CD4-positive, alpha-beta T cell treated with Interleukin-4 for 4 hours (primary cell): ENCODE results near the gene TRIM24.
"Not testable (repeated sequence)": the region's sequence is repeated elsewhere in the genome, so short reads cannot be mapped to it uniquely, and the experiment has no call there.

Experiments used
- DNase-seq: peaks from one replicate; pipeline ENCODE4 v3.0.0-alpha.2; 2020

TRIM24 gene

DNA sequence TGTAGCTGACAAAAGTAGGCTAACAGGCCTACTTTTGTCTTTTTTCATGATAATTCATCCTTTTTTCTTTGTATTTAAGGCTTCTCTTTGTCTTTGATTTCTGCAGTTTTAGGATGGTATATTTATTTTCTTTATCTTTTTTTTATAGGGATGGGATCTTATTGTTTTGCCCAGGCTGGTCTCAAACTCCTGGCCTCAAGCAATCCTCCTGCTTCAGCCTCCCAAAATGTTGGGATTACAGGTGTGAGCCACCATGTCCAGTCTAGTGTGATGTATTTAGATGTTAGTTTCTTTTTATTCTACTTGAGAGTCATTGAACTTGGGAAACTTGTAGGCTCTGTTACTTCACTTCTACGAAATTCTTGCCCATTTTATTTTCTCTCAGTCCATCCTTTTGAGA is 35.4 kb downstream of the TRIM24 start:
- no peak for DNase-seq

- DNase-seq: no peak
Observed at GRCh38 chr7:138499340-138499739, 39.3 kb downstream of the TRIM24 start.

- DNase-seq: not testable (repeated sequence)
Observed at GRCh38 chr7:138500303-138500702, 40.2 kb downstream of the TRIM24 start.

GRCh38 chr7:138500892-138501291 is 40.8 kb downstream of the TRIM24 start:
- no peak for DNase-seq

- no peak for DNase-seq
Observed at GRCh38 chr7:138502023-138502767, 42.1 kb downstream of the TRIM24 start.

GRCh38 chr7:138505361-138505873 is 45.4 kb downstream of the TRIM24 start:
- DNase-seq: no peak

DNA sequence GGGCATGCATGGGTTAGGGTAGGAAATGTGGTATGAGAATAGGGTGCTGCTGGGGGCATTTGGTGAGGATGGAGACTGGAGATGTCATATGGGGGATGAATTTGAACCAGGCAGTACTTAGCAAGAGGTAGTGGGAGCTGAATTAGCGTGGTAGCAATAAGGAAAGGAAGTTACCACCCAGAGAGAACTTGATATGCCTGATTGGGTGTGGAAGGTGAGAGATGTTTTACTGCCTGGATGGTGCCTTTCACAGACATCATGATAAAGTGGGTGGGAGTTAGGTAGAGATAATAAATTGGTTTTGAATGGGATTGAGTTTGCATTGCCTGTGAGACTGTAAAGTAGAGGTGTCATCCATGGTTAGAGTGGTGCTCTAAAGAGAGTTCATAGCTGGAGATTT is 46.7 kb downstream of the TRIM24 start:
- no peak for DNase-seq

DNA sequence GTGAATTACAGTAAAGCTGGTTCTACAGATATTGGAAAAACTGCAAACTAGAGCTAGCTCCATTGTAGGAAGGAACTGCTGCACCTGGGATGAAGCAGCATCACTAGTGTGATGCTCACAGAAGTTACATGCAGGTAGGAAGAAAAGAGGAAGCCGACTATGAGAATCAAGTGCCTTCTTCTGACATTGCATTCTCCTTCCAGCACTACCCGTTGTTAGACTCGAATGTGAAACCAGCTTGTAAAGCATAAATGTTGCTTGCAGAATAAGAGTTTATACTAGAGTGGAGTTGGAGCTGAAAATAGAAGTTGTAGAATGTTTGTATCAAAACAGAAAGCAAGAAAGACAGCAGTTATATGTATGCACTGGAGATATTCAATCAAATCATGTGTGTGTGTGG is 49.9 kb downstream of the TRIM24 start:
- DNase-seq: no peak

- no peak for DNase-seq
Observed at GRCh38 chr7:138512092-138512858, 52.2 kb downstream of the TRIM24 start.

GRCh38 chr7:138512885-138513284 is 52.8 kb downstream of the TRIM24 start:
- DNase-seq: no peak

GRCh38 chr7:138513344-138513871 is 53.3 kb downstream of the TRIM24 start:
- DNase-seq: no peak

GRCh38 chr7:138514044-138514443 is 54.0 kb downstream of the TRIM24 start:
- DNase-seq: no peak

DNA sequence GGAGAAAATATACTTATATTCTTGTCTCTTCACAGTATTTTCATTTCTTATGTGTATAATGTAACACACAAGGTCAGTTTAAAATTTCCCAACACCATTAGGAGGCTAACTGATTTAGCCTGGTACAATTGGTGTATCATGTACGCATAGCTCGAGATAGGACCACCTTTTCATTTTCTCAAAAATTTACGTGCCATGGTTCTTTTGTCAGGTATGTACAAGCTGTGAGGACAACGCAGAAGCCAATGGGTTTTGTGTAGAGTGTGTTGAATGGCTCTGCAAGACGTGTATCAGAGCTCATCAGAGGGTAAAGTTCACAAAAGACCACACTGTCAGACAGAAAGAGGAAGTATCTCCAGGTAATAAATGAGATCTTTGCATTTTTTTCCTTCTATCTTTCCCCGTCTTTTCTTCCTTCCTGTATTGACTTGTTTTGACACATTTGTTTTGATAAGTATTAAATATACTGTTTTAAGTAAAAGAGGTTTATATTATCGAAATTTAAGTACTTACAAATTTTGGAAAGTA is 55.0 kb downstream of the TRIM24 start:
- DNase-seq: no peak

- no peak for DNase-seq
Observed at GRCh38 chr7:138519061-138519798, 59.2 kb downstream of the TRIM24 start.

DNA sequence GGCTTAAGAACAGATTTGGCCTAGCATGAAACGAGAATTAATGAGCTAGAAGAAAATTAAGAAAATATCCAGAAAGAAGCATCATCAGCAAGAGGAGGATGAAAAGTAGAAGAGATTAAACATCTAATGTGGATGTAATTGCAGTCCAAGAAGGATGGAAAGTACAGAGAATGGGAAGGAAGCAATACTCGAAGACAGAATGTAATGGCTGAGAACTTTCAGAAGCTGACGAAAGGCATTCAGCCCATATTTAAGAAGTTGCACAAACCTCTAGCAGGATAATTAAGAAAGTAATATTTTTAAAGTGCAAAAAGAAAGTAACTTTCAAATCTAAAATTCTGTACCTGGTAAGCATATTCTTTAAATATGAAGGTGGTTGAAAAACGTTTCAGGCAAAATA is 60.7 kb downstream of the TRIM24 start:
- no peak for DNase-seq

DNA sequence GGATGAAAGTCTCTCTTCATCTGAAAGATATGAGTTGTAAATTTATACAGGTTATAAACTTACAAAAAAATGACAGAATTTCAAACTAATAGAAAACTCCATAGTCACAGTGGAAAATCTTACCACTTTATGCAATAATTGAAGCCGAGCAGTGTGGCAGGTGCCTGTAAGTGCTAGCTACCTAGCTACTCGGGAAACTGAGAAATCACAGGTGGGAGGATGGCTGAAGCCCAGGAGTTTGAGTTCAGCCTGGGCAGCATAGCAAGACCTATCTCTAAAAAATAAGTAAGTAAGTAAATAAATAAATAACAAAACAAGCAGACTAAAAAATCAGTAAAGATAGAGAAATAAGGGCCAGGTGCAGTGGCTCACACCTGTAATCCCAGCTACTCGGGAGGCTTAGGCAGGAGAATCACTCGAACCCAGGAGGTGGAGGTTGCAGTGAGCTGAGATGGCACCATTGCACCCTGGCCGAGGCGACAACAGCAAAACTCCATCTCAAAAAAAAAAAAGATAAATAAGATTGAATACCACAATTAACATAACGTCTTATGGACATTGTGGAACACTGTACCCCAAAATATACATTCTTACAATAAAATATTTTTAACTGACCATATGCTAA is 61.9 kb downstream of the TRIM24 start:
- no peak for DNase-seq

DNA sequence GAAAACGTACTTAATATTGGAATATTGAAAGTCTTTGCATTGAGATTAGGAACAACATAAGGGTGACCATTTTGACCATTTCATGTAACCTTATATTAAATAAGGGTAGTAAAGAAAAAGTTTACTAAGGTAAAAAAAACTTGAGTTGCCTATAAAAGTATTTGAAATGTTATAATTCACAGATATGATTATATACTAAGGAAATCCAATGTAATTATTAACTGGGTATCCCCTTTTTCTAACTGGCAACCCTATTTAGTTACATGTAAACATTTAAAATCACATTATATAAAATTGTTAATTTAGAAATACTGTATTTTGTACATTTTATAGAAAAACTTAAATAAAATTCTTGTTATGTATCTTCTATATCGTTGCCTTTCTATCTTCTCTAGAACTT is 64.2 kb downstream of the TRIM24 start:
- DNase-seq: no peak

DNA sequence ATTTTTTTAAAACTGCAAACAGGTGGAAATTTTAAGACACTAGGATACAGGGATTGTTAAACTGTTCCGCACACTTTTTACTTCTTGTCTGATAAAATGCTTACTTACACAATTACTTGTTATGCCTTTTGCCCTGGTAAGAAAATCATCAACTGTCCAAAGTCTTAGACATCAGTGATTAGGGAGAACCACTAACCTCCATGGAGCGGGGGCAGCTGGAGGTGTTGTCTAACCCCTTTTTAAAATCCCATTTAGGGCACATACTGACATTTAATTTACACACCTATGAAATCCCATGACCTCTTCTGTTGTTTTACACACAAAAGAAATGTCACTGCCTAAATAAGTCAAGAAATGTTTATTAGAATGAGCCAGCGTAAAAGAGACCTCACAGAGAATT is 65.7 kb downstream of the TRIM24 start:
- no peak for DNase-seq

GRCh38 chr7:138527746-138528223 is 67.7 kb downstream of the TRIM24 start:
- DNase-seq: no peak

- not testable (repeated sequence) for DNase-seq
Observed at GRCh38 chr7:138536833-138537232, 76.8 kb downstream of the TRIM24 start.

DNA sequence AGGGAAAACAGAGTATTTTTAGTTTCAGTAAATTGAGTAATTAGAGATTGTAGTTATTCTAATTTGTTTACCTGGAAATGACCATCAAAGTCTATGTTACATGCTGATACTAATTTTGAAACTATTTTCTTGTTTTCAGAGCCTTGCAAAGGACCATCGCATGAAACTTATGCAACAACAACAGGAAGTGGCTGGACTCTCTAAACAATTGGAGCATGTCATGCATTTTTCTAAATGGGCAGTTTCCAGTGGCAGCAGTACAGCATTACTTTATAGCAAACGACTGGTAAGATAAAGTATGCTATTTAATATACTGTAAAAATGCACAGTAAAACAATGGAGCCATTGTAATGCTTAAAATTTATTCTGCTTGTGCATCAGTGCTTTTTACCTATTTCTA is 78.5 kb downstream of the TRIM24 start:
- no peak for DNase-seq

- DNase-seq: no peak
Observed at GRCh38 chr7:138538997-138539644, 79.1 kb downstream of the TRIM24 start.
